ENCODE measurements around the gene NCBP1.
"Not testable (repeated sequence)": the region's sequence is repeated elsewhere in the genome, so short reads cannot be mapped to it uniquely, and the experiment has no call there.

The NCBP1 gene

GRCh38 chr9:97632985-97633858 lies at the start of gene NCBP1, which contains the start of gene TSTD2:
Gene NCBP1, plus strand, starts transcription at chr9:97633821. Its CDS starts 61 bp downstream, at chr9:97633882.
Gene TSTD2, minus strand, starts transcription at chr9:97633368. Its CDS starts 5,806 bp downstream, at chr9:97627562.
- DNase-seq (ENCODE audit: low read depth): peak; percentile 90

- DNase-seq (ENCODE audit: low read depth): not testable (repeated sequence)
Observed at GRCh38 chr9:97584778-97585177, 48.8 kb upstream of the NCBP1 start.

GRCh38 chr9:97586909-97587308 lies 46.7 kb upstream of the NCBP1 start:
- not testable (repeated sequence) for DNase-seq (ENCODE audit: low read depth)

- DNase-seq (ENCODE audit: low read depth): no peak
Observed at GRCh38 chr9:97591535-97591934, 42.1 kb upstream of the NCBP1 start.

- DNase-seq (ENCODE audit: low read depth): no peak
Observed at GRCh38 chr9:97592126-97592525, 41.5 kb upstream of the NCBP1 start.

- DNase-seq (ENCODE audit: low read depth): no peak
Observed at GRCh38 chr9:97593960-97594359, 39.7 kb upstream of the NCBP1 start.

- DNase-seq (ENCODE audit: low read depth): no peak
Observed at GRCh38 chr9:97594381-97594921, 39.2 kb upstream of the NCBP1 start.

GRCh38 chr9:97596906-97597305 lies 36.7 kb upstream of the NCBP1 start:
- DNase-seq (ENCODE audit: low read depth): no peak

GRCh38 chr9:97598461-97599288 lies 34.9 kb upstream of the NCBP1 start:
- peak; percentile 49 for DNase-seq (ENCODE audit: low read depth)

- no peak for DNase-seq (ENCODE audit: low read depth)
Observed at GRCh38 chr9:97599314-97599846, 34.2 kb upstream of the NCBP1 start.

- no peak for DNase-seq (ENCODE audit: low read depth)
Observed at GRCh38 chr9:97600531-97601227, 32.9 kb upstream of the NCBP1 start.

GRCh38 chr9:97601228-97601898 lies 32.3 kb upstream of the NCBP1 start:
- no peak for DNase-seq (ENCODE audit: low read depth)

- no peak for DNase-seq (ENCODE audit: low read depth)
Observed at GRCh38 chr9:97602430-97602829, 31.2 kb upstream of the NCBP1 start.

- no peak for DNase-seq (ENCODE audit: low read depth)
Observed at GRCh38 chr9:97604901-97605645, 28.5 kb upstream of the NCBP1 start.

GRCh38 chr9:97615439-97616072 lies 18.1 kb upstream of the NCBP1 start:
- DNase-seq (ENCODE audit: low read depth): peak; percentile 43

GRCh38 chr9:97617939-97618416 lies 15.6 kb upstream of the NCBP1 start:
- no peak for DNase-seq (ENCODE audit: low read depth)

GRCh38 chr9:97620063-97620462 lies 13.6 kb upstream of the NCBP1 start:
- DNase-seq (ENCODE audit: low read depth): not testable (repeated sequence)

- not testable (repeated sequence) for DNase-seq (ENCODE audit: low read depth)
Observed at GRCh38 chr9:97622483-97622882, 11.1 kb upstream of the NCBP1 start.

- no peak for DNase-seq (ENCODE audit: low read depth)
Observed at GRCh38 chr9:97623946-97624345, 9.7 kb upstream of the NCBP1 start.

GRCh38 chr9:97625620-97626019 lies 8.0 kb upstream of the NCBP1 start:
- DNase-seq (ENCODE audit: low read depth): no peak

Data from stimulated activated CD8-positive, alpha-beta memory T cell treated with anti-CD3 and anti-CD28 coated beads, Interleukin-12 subunit alpha, Interleukin-12 subunit beta, amount 100 ng/mL, for 1 hour (primary cell).